ENCODE data around the gene ZNF438.

The ZNF438 gene

DNA sequence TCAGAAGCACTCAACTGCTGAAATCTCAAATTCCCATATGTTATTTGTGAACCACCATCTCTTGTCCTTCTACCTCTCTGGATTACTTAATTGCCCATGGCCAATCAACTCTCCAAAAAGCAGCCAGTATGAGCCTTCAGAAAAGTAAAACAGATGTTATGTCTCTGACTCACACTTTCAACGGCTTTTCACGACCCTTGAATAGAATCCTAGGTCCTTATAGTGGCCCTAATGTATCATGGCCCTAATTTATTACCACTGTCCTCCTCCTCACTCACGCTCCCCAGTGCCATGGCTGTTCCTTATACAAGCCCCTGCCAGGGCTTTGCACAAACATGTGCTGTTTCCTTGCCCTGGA is 20.0 kb downstream of the ZNF438 start:
- no peak for DNase-seq (ENCODE audit: low read depth in 2 of 2)

- DNase-seq (ENCODE audit: low read depth in 2 of 2): no peak
Measured at GRCh38 chr10:31011017-31011664, 20.5 kb downstream of the ZNF438 start.

DNA sequence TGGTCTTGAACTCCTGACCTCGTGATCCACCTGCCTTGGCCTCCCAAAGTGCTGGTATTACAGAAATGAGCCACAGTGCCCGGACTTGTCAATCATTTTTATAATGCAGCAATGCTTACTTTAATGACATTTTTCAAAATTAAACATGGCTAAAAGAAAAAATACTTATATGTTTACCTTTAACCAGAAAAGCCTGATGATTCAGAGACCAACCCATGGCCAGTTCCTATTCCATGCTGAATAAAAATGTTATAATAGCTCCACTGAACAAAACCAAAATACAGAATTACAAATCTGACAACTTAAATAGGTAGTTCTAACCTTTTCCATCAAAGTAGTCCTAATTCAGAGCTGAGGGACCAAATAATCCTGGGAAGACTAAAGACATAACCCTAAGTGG is 21.6 kb downstream of the ZNF438 start:
- DNase-seq (ENCODE audit: low read depth in 2 of 2): no peak

GRCh38 chr10:31005895-31006294 is 25.8 kb downstream of the ZNF438 start:
- no peak for DNase-seq (ENCODE audit: low read depth in 2 of 2)

- no peak for DNase-seq (ENCODE audit: low read depth in 2 of 2)
Measured at GRCh38 chr10:31004611-31005193, 27.0 kb downstream of the ZNF438 start.

DNA sequence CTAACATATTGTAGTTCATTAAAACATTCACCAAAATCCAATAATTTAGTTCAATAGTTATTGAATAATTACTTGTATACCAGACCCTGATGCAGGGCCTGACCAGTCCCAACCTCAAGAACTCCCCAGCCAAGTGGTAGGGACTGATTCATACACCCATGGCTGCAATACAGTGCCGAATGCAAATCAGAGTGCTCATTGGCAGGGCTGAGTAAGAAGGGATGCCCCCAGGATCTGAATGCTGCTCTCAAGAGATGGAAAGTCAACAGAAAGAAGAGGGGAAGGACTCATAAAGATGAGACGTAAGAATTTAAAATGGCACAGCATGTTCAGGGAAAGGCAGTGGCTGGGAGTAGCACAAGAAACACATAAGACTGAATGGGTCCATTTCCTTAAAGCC is 29.9 kb downstream of the ZNF438 start:
- no peak for DNase-seq (ENCODE audit: low read depth in 2 of 2)

GRCh38 chr10:31000867-31001266 is 30.8 kb downstream of the ZNF438 start:
- no peak for DNase-seq (ENCODE audit: low read depth in 2 of 2)

GRCh38 chr10:31000071-31000782 is 31.4 kb downstream of the ZNF438 start:
- no peak for DNase-seq (ENCODE audit: low read depth in 2 of 2)

DNA sequence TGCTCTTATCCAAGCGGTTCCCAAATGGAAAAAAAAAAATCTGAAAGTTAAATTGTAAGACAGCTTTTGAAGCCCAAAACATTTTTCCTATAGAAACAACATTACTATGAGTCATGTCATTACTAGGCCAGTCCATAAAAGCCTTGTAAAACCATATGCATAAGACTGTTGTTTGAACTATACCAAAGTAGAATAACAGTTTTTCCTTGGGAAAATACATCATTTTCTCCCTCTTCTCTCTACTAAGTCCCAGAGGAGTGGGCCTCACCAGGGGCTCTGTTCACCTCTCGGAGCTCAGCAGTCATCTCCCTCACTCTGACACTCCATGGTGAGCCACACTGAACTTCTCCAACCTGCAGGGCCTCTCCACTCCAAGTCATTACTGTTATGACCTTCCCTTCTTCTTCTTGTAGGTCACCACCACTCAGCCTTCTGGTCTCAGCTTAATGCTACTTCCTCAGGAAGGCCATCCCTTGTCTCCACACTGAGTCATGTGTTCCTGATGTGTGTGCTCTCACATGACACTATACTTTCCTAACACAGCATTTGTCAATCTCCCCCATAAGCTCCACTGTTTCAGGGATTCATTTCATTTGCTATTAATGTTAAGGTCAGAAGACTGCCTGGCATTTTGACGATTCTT is 32.5 kb downstream of the ZNF438 start:
- no peak for DNase-seq (ENCODE audit: low read depth in 2 of 2)

DNA sequence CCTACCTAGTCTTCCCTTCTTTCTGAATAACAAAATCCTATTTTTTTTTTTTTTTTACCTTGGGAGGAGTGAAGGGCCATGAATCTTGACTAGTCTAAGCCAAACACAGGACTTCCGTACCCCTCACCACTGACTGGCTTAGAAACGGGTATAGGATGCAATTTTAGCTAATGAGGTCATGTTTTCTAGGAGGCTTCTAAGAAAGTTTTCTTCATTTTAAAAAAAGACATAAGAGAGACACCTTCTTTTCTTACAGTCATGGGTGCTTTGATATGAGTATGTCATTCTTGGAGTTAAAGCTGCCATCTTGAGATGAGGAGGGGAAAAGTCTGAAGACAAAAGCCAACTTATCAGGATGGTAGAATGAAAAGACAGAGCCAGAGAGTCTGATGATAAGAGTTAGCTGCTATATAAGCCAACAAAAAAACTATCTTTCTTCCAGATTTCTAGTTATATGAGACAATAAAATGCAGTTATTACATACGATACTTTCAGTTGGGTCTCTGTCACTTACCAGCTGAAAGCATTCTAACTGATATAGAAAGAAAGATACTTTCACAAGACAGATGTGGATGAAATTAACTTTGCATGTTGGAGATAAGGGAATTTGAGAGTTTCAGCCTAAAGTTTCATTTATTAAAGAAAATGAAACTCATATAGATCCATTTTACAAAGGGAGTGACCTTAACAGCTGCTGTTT is 34.0 kb downstream of the ZNF438 start:
- DNase-seq (ENCODE audit: low read depth in 2 of 2): no peak

DNA sequence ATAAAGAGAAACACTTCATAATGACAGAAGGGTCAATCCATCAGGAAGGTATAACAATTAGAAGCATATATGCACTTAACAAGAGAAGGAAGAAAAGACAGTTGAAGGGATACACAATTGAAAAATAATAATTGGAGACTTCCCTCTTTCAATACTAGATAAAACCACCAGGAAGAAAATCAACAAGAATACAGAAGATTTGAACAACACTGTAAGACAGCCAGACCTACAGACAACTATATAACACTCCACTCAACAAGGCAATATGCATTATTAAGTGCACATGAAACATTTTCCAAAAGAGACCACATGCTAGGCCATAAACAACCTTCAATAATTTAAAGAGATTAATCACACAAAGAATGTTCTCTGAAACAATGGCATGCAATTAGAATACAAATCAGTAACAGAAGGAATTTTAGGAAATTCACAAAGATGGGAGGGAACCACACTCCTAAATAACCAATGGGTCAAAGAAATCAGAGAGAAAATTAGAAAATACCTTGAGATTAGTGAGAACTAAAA is 35.1 kb downstream of the ZNF438 start:
- DNase-seq (ENCODE audit: low read depth in 2 of 2): no peak

- DNase-seq (ENCODE audit: low read depth in 2 of 2): no peak
Measured at GRCh38 chr10:30995081-30995770, 36.4 kb downstream of the ZNF438 start.

GRCh38 chr10:30993155-30993554 is 38.5 kb downstream of the ZNF438 start:
- no peak for DNase-seq (ENCODE audit: low read depth in 2 of 2)

DNA sequence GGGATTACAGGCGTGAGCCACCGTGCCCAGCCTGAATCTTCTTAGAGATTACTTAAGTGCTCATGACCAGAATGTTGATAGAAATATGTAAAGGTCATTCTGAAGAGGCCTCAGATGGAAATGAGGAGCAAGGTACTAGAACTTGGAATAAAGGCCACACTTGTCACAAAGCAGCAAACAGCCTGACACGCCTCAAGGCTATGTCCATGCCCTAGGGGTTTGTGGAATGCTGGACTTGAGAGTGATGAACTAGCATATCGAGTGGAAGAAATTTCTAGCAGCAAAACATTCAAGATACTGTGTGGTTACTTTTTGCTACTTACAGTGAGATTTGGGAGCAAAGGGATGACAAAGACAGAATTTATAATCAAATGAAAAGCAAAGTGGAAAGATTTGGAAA is 39.0 kb downstream of the ZNF438 start:
- DNase-seq (ENCODE audit: low read depth in 2 of 2): no peak

GRCh38 chr10:30991647-30992011 is 40.0 kb downstream of the ZNF438 start:
- DNase-seq (ENCODE audit: low read depth in 2 of 2): no peak

- no peak for DNase-seq (ENCODE audit: low read depth in 2 of 2)
Measured at GRCh38 chr10:30990971-30991646, 40.6 kb downstream of the ZNF438 start.

DNA sequence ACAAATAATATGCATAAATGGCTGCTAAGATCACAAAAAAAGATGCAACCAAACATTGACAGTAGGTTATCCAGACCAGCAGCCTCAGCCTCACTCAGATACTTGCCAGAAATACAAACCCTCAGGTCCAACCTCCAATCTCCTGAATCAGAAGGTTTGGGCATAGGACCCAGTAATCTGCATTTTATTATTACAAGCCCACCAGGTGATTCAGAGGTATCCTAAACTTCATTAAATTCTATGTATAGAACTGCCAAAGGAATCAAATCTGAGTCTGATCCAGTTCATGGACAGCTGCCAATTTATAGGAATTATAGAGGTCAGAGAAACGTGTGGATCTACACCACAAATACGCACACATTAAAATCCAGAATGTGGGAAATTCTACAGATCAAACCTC is 41.3 kb downstream of the ZNF438 start:
- no peak for DNase-seq (ENCODE audit: low read depth in 2 of 2)

DNA sequence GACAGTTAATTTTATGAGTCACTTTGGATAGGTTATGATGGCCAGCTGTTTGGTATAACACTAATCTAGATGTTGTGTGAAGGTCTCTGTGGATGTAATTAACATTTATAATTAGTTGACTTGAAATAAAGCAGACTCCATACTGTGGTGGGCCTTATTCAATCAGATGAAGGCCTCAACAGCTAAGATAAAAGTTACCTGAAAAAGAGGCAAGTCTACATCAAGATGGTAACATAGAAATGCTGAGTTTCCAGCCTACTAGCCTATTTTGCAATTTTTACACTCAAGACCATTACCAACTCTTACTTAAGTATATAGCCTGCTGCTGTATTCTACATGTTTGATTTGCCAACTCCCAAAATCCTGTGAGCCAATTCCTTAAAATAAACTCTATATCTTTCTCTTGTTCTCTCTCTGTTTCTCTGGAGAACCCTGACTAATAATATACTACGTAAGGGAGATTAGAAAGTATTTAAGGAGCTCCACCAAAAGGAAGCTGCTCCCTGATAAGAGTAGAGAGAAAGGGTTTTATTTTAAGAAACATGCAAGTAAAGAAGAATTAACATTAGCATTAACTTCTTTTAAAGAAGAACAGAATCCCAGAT is 42.7 kb downstream of the ZNF438 start:
- no peak for DNase-seq (ENCODE audit: low read depth in 2 of 2)

- no peak for DNase-seq (ENCODE audit: low read depth in 2 of 2)
Measured at GRCh38 chr10:30987463-30987862, 44.2 kb downstream of the ZNF438 start.

DNA sequence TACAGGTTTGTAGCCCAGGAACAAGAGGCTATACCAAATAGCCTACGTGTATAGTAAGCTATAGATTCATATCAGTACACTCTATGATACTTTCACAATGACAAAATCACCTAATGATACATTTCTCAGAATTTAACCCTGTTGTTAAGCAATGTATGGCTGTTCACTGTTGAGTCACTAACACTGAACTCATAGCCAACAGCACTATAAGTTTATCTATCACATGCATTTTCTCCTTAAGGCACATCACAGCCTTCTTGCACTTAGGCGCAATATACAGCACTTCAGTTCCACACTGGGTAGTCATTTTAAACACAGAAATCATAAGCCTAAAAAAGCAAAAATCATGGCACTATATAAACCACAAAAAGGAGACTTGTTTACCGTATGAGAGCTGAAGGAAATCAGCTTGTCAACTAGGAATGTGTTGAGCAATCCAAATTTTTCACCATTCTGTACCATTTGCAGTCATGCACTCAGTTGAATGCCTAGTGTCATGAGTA is 45.6 kb downstream of the ZNF438 start:
- DNase-seq (ENCODE audit: low read depth in 2 of 2): no peak
